ENCODE measurements around the gene KLHL40. TPM values are rescaled to one million over a fixed set of nuclear protein-coding genes. Genes with fewer than 3 reads are reported as not detected.

KLHL40 gene
- polyA plus RNA-seq, 2 of the 4 experiments (the other 2 are of a cell fraction) = not detected

GRCh38 chr3:42709621-42710020, 24.3 kb downstream of the KLHL40 start (continued):
- TF ChIP-seq HMGXB4 (CRISPR knock-in tag; IDR thresholded peaks at IDR 0.05; ENCODE audit: borderline replicate concordance) (no peak), ESRRA (IDR thresholded peaks at IDR 0.05; ENCODE audit: borderline replicate concordance, low read length) (no peak), HEYL (CRISPR knock-in tag; IDR thresholded peaks at IDR 0.05) (no peak)

GRCh38 chr3:42710323-42711021, 25.1 kb downstream of the KLHL40 start:
- 43% methylated on average over 7 of the region's 7 CpGs for WGBS (ENCODE audit: missing lambda C conversion rate)
- ChIA-PET POLR2A (no interaction called here), CTCF (interaction anchor here (0.7 to 1.4 kb wide), 3 partner anchors 49 to 140 kb away, joined by 3 to 4 read pairs (median 4); no protein-coding TSS in a partner anchor)
- Histone ChIP-seq H3K4me2 (no peak overlapping the region), H3K4me1 (no peaks in the 10 kb centered on the region), H3K9me3 (no peaks in the 10 kb centered on the region), H3K27ac (no peak overlapping the region), H3K4me3 (no peak overlapping the region)
- DNase-seq (ENCODE audit: low read depth in 1 of 2, low spot score in 1 of 2) = no peak
- no peak for FAIRE-seq
- TF ChIP-seq PBX3 (IDR thresholded peaks at IDR 0.05) = no peak
- TF ChIP-seq HOXB5 (CRISPR knock-in tag; IDR thresholded peaks at IDR 0.05) = no peak
- no peak for TF ChIP-seq ELK1 (IDR thresholded peaks at IDR 0.05; ENCODE audit: low read depth, low read length)
- TF ChIP-seq RCOR1 (IDR thresholded peaks at IDR 0.05; ENCODE audit: low read depth, low read length) = no peak
- TF ChIP-seq CBX2 (IDR thresholded peaks at IDR 0.05; ENCODE audit: borderline replicate concordance, low read depth) = no peak
- TF ChIP-seq SREBF2 (IDR thresholded peaks at IDR 0.05) = no peak
- no peak for TF ChIP-seq RFX5 (IDR thresholded peaks at IDR 0.05)
- no peak for TF ChIP-seq NR3C1 (IDR thresholded peaks at IDR 0.05)
- TF ChIP-seq USF2 (IDR thresholded peaks at IDR 0.05) = no peak
- no peak for TF ChIP-seq HOXA7 (CRISPR knock-in tag; IDR thresholded peaks at IDR 0.05)
- TF ChIP-seq CBX8 (IDR thresholded peaks at IDR 0.05) = no peak
- TF ChIP-seq EP300 (IDR thresholded peaks at IDR 0.05) = no peak
- TF ChIP-seq NPAS2 (CRISPR knock-in tag; IDR thresholded peaks at IDR 0.05; ENCODE audit: borderline replicate concordance) = no peak
- TF ChIP-seq BCL3 (IDR thresholded peaks at IDR 0.05) = no peak
- no peak for TF ChIP-seq FOSL2 (IDR thresholded peaks at IDR 0.05)
- TF ChIP-seq FOSL2 (CRISPR knock-in tag; IDR thresholded peaks at IDR 0.05) = no peak
- no peak for TF ChIP-seq HMGXB4 (CRISPR knock-in tag; IDR thresholded peaks at IDR 0.05; ENCODE audit: borderline replicate concordance)
- TF ChIP-seq POLR2A (IDR thresholded peaks at IDR 0.05; ENCODE audit: low read length) = no peak
- no peak for TF ChIP-seq EHF (CRISPR knock-in tag; IDR thresholded peaks at IDR 0.05)
- TF ChIP-seq TFCP2L1 (CRISPR knock-in tag; IDR thresholded peaks at IDR 0.05) = no peak
- TF ChIP-seq SMC3 (IDR thresholded peaks at IDR 0.05) = no peak
- ATAC-seq = no peak

All from A549 (cell line).